K562 (cell line): Measurements from ENCODE around the gene DYNC2LI1. TPM values are rescaled to one million over a fixed set of nuclear protein-coding genes. Genes with fewer than 3 reads are reported as not detected.

ENCODE experiments used
- ARID3A ChIP-seq: IDR thresholded peaks from 2 replicates; pipeline ENCODE4 v1.6.1; 2012; ENCODE audit warnings: low read depth, low read length, improper control_type of control experiment, borderline replicate concordance
- BHLHE40 ChIP-seq: IDR thresholded peaks from 2 replicates; pipeline ENCODE4 v1.6.1; 2011; ENCODE audit warnings: low read length, improper control_type of control experiment
- CC2D1A ChIP-seq: fragments of 450-650 bp; IDR thresholded peaks from 2 replicates; pipeline ENCODE4 v1.6.1; 2017; ENCODE audit warnings: mild to moderate bottlenecking
- CHD1 ChIP-seq: fragments of 200-600 bp; sonication (generic); IDR thresholded peaks from one replicate; pipeline ENCODE4 v1.6.1; 2012; ENCODE audit warnings: mild to moderate bottlenecking, moderate library complexity, low read length, inconsistent platforms
- CXXC5 ChIP-seq: fragments of 250-450 bp; sonication (Bioruptor Pico); IDR thresholded peaks from 2 replicates; pipeline ENCODE4 v1.8.0; 2022; ENCODE audit warnings: inconsistent platforms, mild to moderate bottlenecking, moderate library complexity
- DPF2 ChIP-seq: fragments of 450-650 bp; IDR thresholded peaks from 2 replicates; pipeline ENCODE4 v1.6.1; 2016
- E2F1 ChIP-seq: sonication (generic); formaldehyde crosslinking; IDR thresholded peaks from 2 replicates; pipeline ENCODE4 v1.8.1; 2023; ENCODE audit warnings: mild to moderate bottlenecking, missing genetic modification reagents, moderate library complexity
- ELF2 ChIP-seq: fragments of 250-450 bp; sonication (Bioruptor Pico); IDR thresholded peaks from 2 replicates; pipeline ENCODE4 v1.5.0; 2021; ENCODE audit warnings: mild to moderate bottlenecking
- ELK3 ChIP-seq: fragments of 450-650 bp; formaldehyde crosslinking; IDR thresholded peaks from 2 replicates; pipeline ENCODE4 v1.4.0; 2020; ENCODE audit warnings: mild to moderate bottlenecking
- FUS ChIP-seq: fragments of 200-400 bp; formaldehyde crosslinking; optimal IDR thresholded peaks from 2 replicates; pipeline ENCODE3; 2017; ENCODE audit warnings: low read depth, low read length
- GMEB1 ChIP-seq: fragments of 250-450 bp; sonication (Bioruptor Pico); IDR thresholded peaks from 2 replicates; pipeline ENCODE4 v1.4.0; 2020; ENCODE audit warnings: mild to moderate bottlenecking
- JUNB ChIP-seq: fragments of 450-650 bp; formaldehyde crosslinking; conservative IDR thresholded peaks from 2 replicates; pipeline ENCODE4 v1.4.0; 2020; ENCODE audit warnings: mild to moderate bottlenecking
- JUND ChIP-seq, 2 experiments: IDR thresholded peaks; 2 replicates in 1 of 2; 3 replicates in 1 of 2; pipeline ENCODE4 v1.6.1; 2011; ENCODE audit warnings: borderline replicate concordance in 2 of 2, low read depth in 2 of 2, low read length in 2 of 2, improper control_type of control experiment in 1 of 2, missing biosample characterization in 1 of 2, missing genetic modification characterization in 1 of 2, missing genetic modification reagents in 1 of 2
- LEF1 ChIP-seq: fragments of 450-650 bp; IDR thresholded peaks from 2 replicates; pipeline ENCODE4 v1.6.1; 2016; ENCODE audit warnings: mild to moderate bottlenecking
- MEF2A ChIP-seq: IDR thresholded peaks from 2 replicates; pipeline ENCODE4 v1.6.1; 2011; ENCODE audit warnings: low read depth, mild to moderate bottlenecking, low read length, moderate library complexity; ENCODE audit not compliant: control insufficient read depth
- PHF21A ChIP-seq: fragments of 450-650 bp; IDR thresholded peaks from 2 replicates; pipeline ENCODE4 v1.6.1; 2017; ENCODE audit warnings: low read depth, borderline replicate concordance
- SMAD2 ChIP-seq: fragments of 150-350 bp; IDR thresholded peaks from 2 replicates; pipeline ENCODE4 v1.6.1; 2014; ENCODE audit warnings: low read depth, mild to moderate bottlenecking, low read length
- TAF15 ChIP-seq: fragments of 200-400 bp; formaldehyde crosslinking; IDR thresholded peaks from 2 replicates; pipeline ENCODE4 v1.6.1; 2017; ENCODE audit warnings: mild to moderate bottlenecking, low read depth, low read length, moderate library complexity
- TRIM28 ChIP-seq: fragments of 450-650 bp; IDR thresholded peaks from 2 replicates; pipeline ENCODE4 v1.6.1; 2017
- XRCC3 ChIP-seq: fragments of 450-650 bp; IDR thresholded peaks from 2 replicates; pipeline ENCODE4 v1.6.1; 2017; ENCODE audit warnings: mild to moderate bottlenecking, moderate library complexity
- ZFP36 ChIP-seq: fragments of 150-350 bp; IDR thresholded peaks from 2 replicates; pipeline ENCODE4 v1.6.1; 2018; ENCODE audit warnings: low read length, low read depth; ENCODE audit not compliant: partially characterized antibody
- ZNF140 ChIP-seq: fragments of 250-450 bp; sonication (Bioruptor Pico); IDR thresholded peaks from 2 replicates; pipeline ENCODE4 v1.8.0; 2021; ENCODE audit warnings: moderate library complexity, mild to moderate bottlenecking, inconsistent platforms
- ZNF23 ChIP-seq: fragments of 250-450 bp; sonication (Bioruptor Pico); IDR thresholded peaks from 2 replicates; pipeline ENCODE4 v1.4.0; 2020; ENCODE audit warnings: mild to moderate bottlenecking
- ZNF3 ChIP-seq: fragments of 250-450 bp; sonication (Bioruptor Pico); IDR thresholded peaks from 2 replicates; pipeline ENCODE4 v1.5.0; 2021; ENCODE audit warnings: mild to moderate bottlenecking, moderate library complexity
- ZNF436 ChIP-seq: fragments of 250-450, 450-650 bp; sonication (Bioruptor Pico); formaldehyde crosslinking; IDR thresholded peaks from 2 replicates; pipeline ENCODE4 v1.7.0; 2020; ENCODE audit warnings: mild to moderate bottlenecking
- ZNF583 ChIP-seq: fragments of 250-450 bp; sonication (Bioruptor Pico); IDR thresholded peaks from 2 replicates; pipeline ENCODE4 v1.4.0; 2020
- ZNF586 ChIP-seq: fragments of 450-650 bp; formaldehyde crosslinking; conservative IDR thresholded peaks from 2 replicates; pipeline ENCODE4 v1.4.0; 2020; ENCODE audit warnings: mild to moderate bottlenecking, moderate library complexity
- polyA plus RNA-seq, 8 experiments: library from polyadenylated mRNA; depleted of rRNA in 4 of 8; stranded (reverse) in 5 of 8; unstranded in 3 of 8; fragments of >200 nt; fragmentation: Nextera tagmentation in 2 of 8; fragmentation: Illumina TruSeq in 1 of 8; extraction: Ambion mirVana in 2 of 8; extraction: Trizol in 1 of 8; gene quantifications; 2 replicates each; pipeline versions ENCODE4 v1.2.1 to v1.2.3, GENCODE V29; 2011 to 2014; ENCODE audit warnings: inconsistent platforms in 1 of 8, missing spikeins in 1 of 8
- total RNA-seq, 7 experiments: library from RNA; depleted of rRNA in 6 of 7; stranded (reverse); fragments of >200 nt in 6 of 7; fragmentation: Illumina TruSeq in 2 of 7; extraction: Trizol in 2 of 7; gene quantifications; 2 replicates each; pipeline versions ENCODE4 v1.2.1 to v1.2.3, GENCODE V29; 2011 to 2021; ENCODE audit warnings: low replicate concordance in 1 of 7

The DYNC2LI1 gene
- total and polyA plus RNA-seq, 9 of the 15 experiments (the other 6 are each of a cell fraction or from before 2014, with no cell fraction given), result 12.5 to 42.2 (median 25.8) TPM

GRCh38 chr2:43818761-43819160 is 44.9 kb downstream of the DYNC2LI1 start (continued):
- TF ChIP-seq E2F1 (no peak), ZNF140 (CRISPR knock-in tag) (no peak), TRIM28 (no peak), ELF2 (CRISPR knock-in tag) (no peak), CC2D1A (no peak), TAF15 (no peak), ARID3A (no peak), ELK3 (CRISPR knock-in tag) (no peak), ZNF586 (CRISPR knock-in tag) (no peak), FUS (no peak), CHD1 (no peak), ZNF583 (no peak), CXXC5 (no peak), LEF1 (peak; percentile 26; the same call in 1 of the 2 replicates), XRCC3 (no peak), ZNF436 (CRISPR knock-in tag) (no peak), JUND (IDR thresholded peaks at IDR 0.05; ENCODE audit: borderline replicate concordance, low read depth, low read length) (peak; percentile 80), JUND (tag; IDR thresholded peaks at IDR 0.05; ENCODE audit: borderline replicate concordance, low read depth, low read length) (peak; percentile 79; the same call in 2 of the 3 replicates), BHLHE40 (peak; percentile 95), GMEB1 (no peak), ZFP36 (no peak), ZNF23 (CRISPR knock-in tag) (no peak), DPF2 (no peak), PHF21A (no peak), JUNB (CRISPR knock-in tag) (no peak), SMAD2 (no peak), ZNF3 (no peak), MEF2A (no peak)
